GM18873 (cell line): ENCODE data around the gene N4BP3.

Source experiments
- ATAC-seq: cut with Tn5 transposase; IDR thresholded peaks from one replicate; pipeline ENCODE4 v1.9.1; 2021; ENCODE audit warnings: mild to moderate bottlenecking, moderate library complexity, moderate number of reproducible peaks; ENCODE audit not compliant: unreplicated experiment, low FRiP score

The N4BP3 gene

GRCh38 chr5:178094345-178094744 lies 19.0 kb upstream of the N4BP3 start:
- no peak for ATAC-seq

GRCh38 chr5:178098685-178099084 lies 14.6 kb upstream of the N4BP3 start:
- no peak for ATAC-seq

DNA sequence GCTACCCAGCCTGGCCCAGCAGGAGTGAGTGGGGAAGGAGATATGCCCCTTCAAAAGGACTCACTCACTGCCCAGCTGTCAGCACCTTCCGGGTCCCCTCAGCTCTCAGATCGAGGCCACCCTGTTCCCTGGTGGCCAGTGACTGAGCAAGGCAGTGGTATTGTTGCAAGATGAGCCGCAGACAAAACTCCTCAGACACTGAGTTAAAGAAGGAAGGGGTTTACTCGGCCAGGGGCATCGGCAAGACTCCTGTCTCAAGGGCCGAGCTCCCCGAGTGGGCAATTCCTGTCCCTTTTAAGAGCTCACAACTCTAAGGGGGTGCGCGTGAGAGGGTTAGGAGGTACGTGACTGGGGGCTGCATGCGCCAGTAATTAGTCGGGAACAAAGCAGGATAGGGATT lies 9.7 kb upstream of the N4BP3 start:
- ATAC-seq: no peak

GRCh38 chr5:178104492-178104891 lies 8.8 kb upstream of the N4BP3 start:
- ATAC-seq: no peak

- ATAC-seq: no peak
Observed at GRCh38 chr5:178106086-178106485, 7.2 kb upstream of the N4BP3 start.

DNA sequence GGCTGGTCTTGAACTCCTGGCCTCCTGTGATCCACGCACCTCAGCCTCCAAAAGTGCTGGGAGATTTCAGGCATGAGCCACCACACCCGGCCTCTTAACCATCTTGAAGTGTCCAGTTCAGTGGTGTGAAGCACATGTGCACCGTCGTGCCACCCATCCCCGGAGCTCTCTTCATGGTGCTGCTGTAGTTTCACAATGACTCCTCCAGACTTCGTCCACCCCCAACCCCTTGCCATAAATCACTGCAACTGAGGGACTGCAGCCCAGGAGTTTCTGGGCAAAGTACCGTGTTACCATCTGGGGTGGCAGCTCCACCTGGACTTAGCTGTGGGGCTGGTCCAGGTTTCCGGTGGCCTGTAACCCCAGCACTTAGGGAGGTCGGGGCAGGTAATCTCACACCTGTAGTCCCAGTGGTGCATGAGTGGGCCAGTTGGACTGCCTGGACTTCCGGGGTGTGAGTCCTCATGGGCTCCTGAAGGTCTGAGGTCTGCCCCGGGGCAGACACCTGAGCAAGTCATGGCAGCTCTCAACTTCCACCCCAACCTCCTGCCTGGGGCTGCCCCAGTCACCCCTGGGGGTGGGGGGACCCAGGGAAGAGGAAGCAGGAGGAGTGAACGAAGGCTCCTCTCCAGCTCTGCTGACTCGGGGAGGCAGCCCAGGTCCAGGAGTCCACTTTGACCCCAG lies 6.6 kb upstream of the N4BP3 start:
- ATAC-seq: no peak

DNA sequence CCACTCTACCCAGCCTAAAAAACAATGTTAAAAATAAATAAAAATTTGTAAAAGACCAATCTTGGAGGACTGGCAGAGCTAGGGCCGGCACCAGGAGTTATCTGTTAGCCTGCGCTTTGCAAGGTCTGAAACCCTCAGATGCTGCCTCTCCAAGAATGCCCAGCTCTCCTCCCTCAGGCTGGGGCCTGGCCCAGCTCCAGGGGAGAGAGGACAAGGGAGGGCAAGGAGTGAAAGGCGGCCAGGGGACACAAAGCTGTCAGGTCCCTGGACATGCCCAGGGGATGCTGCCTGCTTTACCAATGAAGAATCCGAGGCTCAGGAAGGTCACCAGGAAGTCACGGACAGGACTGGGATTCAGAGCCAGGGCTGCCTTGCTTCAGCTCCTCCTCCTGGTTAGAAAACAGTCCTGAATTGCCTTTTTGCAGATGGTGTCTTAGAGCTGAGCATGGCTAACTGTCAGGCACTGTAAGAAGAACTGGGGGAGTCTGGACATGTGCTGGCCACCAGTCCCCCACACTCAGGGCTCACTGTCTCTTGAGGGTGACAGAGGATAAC lies 5.5 kb upstream of the N4BP3 start:
- no peak for ATAC-seq

DNA sequence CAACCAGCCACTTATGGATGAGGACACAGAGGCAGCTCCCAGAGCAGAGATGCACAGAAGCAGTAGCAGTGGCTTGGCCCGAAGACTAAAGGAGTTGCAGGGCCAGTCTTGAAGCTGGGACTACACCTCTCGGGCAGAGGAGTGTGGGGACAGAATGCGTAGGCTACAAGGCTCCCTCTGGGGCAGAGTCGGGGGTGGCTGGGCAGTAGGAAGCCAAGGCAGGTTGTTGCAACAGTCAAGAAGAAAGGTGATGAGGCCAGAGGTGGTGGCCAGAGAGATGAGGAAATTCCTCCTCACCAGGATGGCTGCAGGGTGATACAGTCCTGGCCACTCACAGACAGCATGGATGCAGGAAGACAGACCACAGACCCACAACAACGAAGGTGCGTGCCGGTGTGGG lies 4.9 kb upstream of the N4BP3 start:
- no peak for ATAC-seq

- ATAC-seq: no peak
Observed at GRCh38 chr5:178108966-178109365, 4.4 kb upstream of the N4BP3 start.

GRCh38 chr5:178110511-178110910 lies 2.8 kb upstream of the N4BP3 start:
- ATAC-seq: no peak

DNA sequence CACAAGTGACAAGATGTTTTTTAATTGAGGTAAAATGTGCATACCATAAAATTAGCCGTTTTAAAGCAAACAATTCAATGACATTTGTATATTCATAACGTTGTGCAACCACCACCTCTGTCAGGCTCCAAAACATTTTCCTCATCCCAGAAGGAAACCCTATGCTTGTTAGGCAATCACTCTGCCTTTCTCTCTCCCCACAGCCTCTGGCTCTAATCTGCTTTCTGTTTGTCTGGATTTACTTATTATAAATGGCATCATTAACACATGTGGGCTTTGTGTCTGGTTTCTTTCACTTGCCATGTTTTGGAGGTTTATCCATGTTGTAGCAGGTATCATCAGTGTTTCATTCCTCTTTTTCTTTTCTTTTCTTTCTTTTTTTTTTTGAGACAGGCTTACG lies 1.4 kb upstream of the N4BP3 start:
- ATAC-seq: no peak

GRCh38 chr5:178112545-178112944 lies 787 bp upstream of the N4BP3 start:
- no peak for ATAC-seq

DNA sequence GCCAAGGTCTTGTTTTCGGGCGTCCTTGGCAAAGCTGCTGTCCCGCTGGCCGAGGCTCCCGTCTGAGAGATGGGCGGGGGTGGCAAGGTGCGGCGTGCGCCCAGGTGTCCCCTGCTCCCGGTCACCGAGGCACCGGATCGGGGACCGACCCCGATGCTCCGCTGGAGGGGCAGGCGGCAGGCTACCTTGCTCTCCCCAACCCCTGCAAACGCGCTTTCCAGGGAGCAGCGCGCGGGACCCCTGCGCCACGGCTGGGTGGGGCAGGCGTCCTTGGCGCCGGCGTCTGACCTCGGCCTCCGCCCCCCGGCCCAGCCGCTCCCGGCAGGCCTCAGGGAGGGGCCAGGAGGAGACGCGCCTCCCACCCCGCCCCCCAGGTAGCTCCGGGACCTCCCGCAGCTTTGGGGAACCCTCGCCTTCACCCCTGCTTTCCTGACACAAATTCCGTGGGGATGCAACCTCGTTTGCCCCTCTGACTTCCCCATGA lies 551 bp downstream of the N4BP3 start:
- no peak for ATAC-seq

- ATAC-seq: no peak
Observed at GRCh38 chr5:178114325-178115135, 1.2 kb downstream of the N4BP3 start.

DNA sequence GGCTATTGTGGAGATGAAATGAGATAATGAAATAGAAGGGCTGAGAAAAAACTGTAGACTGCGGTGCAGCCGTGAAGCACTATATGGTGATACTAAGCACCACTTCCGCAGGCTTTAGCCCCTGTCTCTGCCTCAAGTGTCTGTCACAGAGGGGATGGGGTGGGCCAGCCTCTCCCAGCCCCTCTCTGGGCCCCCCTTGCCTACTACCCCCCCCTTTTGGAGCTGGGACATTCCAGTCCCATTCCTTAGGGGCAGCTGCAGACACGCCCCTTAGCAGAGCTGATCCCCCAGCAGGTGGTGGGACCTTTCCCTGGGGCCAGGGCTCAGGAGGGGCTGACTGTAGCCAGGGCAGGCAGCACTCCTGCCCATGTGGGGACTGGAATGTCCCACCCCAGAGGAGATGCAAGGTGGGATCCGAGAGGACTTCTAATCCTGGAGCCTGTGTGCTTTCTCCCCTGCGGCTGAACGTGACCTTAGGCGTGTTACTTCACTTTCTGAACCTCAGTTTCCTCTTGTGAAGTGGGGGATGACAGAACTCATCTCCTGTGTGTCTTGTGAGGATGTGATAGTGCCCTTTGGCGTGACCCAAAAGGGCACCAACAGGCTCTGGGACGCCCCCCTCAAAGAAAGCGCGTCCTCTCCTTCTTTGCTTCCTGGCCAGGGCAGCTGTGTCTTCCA lies 1.9 kb downstream of the N4BP3 start:
- ATAC-seq: no peak

GRCh38 chr5:178115814-178116142 lies 2.4 kb downstream of the N4BP3 start:
- ATAC-seq: no peak

DNA sequence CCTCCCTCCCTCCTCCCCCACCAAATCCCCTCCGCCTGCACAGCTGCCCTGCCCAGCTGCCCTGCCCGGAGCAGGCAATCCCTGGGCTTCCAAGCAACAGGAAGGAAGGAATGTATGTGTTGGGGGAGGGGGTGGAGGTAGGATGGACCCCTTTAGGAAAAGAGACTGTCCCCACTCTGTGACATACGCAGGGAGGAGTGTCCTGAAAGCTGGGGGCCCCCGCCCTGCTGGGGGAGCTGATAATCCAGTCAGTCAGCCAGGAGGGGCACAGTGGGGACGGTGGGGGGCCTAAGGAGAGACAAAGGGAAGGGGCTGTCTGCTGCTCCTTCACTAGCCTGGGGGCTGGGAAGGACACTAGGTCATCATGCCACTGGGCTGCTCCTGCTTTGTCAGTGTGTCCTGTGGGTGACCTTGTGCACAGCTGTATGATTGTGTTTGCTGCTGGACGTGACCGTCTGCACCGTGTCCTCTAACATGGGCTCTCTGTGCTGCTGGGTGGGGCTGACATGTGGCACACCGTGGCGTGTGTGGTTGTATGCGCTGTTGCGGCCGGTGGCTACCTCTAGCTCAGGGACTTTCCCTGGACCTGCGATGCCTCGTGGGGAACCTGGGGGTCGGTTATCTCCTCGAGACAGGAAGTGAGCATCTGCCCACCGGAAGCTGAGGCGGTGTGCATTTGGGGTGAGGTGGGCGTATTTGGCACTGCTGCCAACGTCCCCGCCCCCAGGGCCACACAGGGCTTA lies 3.0 kb downstream of the N4BP3 start:
- peak; percentile 39 for ATAC-seq

- no peak for ATAC-seq
Observed at GRCh38 chr5:178117923-178118701, 4.8 kb downstream of the N4BP3 start.

DNA sequence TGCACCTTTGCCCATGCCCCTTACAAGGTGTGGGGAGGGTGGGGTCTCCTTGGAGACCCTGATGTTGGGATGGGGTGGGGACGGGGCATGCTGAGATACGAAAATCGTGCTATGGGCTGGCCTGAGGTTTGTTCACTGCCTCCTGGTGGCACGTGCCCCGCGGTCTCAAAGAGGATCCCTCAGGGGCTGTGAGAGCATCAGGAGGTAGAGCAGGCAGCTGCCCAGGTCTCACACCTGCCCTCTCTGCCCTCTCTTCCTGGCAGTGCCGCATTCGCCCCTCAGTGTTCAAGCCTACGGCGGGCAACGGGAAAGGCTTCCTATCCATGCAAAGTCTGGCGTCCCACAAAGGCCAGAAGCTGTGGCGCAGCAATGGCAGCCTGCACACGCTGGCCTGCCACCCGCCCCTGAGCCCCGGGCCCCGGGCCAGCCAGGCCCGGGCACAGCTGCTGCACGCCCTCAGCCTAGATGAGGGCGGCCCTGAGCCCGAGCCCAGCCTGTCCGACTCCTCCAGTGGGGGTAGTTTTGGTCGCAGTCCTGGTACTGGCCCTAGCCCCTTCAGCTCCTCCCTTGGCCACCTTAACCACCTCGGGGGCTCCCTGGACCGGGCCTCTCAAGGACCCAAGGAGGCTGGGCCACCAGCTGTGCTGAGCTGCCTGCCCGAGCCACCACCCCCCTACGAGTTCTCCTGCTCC lies 6.7 kb downstream of the N4BP3 start:
- no peak for ATAC-seq
